Measurements from ENCODE around the gene NWD2. TPM values are rescaled to one million over a fixed set of nuclear protein-coding genes. Genes with fewer than 3 reads are reported as not detected.

The NWD2 gene
- total and polyA plus RNA-seq, 10 of the 15 experiments (the other 5 are each of a cell fraction or from before 2014, with no cell fraction given), result not detected

DNA sequence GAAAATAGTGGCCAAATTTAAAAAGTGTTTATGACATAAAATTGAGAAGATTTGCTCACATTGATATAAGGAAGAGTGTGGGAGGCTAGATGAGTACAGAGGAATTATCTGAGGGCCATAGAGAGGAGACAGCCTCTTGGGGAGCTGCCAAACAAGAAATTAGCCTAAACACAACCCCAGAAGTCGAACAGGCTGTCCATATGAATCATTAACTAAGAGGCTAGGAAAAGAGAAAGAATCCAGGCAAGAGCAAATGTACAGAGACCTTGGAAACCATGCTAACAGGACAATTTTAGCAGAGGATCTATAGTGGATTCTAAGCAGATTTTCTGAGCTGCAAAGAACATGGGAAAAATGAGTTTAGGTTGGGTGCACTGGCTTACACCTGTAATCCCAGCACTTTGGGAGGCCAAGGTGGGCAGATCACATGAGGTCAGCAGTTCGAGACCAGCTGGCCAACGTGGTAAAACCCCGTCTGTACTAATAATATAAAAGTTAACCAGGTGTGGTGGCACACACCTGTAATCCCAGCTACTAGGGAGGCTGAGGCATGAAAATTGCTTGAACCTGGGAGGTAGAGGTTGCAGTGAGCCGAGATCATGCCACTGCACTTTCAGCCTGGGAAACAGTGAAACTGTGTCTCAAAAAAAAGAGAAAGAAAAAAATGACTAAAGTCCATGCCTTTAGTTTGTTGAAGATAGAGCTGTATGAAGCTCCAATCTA is 76.1 kb downstream of the NWD2 start (continued):
- TF ChIP-seq, protein P1, sequence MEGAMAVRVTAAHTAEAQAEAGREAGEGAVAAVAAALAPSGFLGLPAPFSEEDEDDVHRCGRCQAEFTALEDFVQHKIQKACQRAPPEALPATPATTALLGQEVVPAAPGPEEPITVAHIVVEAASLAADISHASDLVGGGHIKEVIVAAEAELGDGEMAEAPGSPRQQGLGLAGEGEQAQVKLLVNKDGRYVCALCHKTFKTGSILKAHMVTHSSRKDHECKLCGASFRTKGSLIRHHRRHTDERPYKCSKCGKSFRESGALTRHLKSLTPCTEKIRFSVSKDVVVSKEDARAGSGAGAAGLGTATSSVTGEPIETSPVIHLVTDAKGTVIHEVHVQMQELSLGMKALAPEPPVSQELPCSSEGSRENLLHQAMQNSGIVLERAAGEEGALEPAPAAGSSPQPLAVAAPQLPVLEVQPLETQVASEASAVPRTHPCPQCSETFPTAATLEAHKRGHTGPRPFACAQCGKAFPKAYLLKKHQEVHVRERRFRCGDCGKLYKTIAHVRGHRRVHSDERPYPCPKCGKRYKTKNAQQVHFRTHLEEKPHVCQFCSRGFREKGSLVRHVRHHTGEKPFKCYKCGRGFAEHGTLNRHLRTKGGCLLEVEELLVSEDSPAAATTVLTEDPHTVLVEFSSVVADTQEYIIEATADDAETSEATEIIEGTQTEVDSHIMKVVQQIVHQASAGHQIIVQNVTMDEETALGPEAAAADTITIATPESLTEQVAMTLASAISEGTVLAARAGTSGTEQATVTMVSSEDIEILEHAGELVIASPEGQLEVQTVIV (IDR thresholded peaks at IDR 0.05; ENCODE audit: borderline replicate concordance, partially characterized antibody), result no peak
- no peak for TF ChIP-seq CREM (IDR thresholded peaks at IDR 0.05; ENCODE audit: low read depth)
- no peak for TF ChIP-seq NFIC (IDR thresholded peaks at IDR 0.05; ENCODE audit: low read depth, low read length)
- TF ChIP-seq ZSCAN29 (IDR thresholded peaks at IDR 0.05), result no peak
- TF ChIP-seq, protein P2, sequence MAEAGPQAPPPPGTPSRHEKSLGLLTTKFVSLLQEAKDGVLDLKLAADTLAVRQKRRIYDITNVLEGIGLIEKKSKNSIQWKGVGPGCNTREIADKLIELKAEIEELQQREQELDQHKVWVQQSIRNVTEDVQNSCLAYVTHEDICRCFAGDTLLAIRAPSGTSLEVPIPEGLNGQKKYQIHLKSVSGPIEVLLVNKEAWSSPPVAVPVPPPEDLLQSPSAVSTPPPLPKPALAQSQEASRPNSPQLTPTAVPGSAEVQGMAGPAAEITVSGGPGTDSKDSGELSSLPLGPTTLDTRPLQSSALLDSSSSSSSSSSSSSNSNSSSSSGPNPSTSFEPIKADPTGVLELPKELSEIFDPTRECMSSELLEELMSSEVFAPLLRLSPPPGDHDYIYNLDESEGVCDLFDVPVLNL (IDR thresholded peaks at IDR 0.05; ENCODE audit: low read depth, low read length), result no peak
- no peak for TF ChIP-seq SIN3A (IDR thresholded peaks at IDR 0.05; ENCODE audit: low read depth, low read length)
- TF ChIP-seq, protein P3, sequence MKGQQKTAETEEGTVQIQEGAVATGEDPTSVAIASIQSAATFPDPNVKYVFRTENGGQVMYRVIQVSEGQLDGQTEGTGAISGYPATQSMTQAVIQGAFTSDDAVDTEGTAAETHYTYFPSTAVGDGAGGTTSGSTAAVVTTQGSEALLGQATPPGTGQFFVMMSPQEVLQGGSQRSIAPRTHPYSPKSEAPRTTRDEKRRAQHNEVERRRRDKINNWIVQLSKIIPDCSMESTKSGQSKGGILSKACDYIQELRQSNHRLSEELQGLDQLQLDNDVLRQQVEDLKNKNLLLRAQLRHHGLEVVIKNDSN (IDR thresholded peaks at IDR 0.05; ENCODE audit: borderline replicate concordance, extremely low read length, insufficient read depth, low read depth, low read length), result no peak
- TF ChIP-seq YY1 (IDR thresholded peaks at IDR 0.05; ENCODE audit: low read depth, low read length), result no peak
- no peak for TF ChIP-seq MXI1 (IDR thresholded peaks at IDR 0.05; ENCODE audit: low read depth, low read length)
